Epithelial cell of proximal tubule (primary cell): Measurements from ENCODE around the gene ARFRP1. TPM values are rescaled to one million over a fixed set of nuclear protein-coding genes. Genes with fewer than 3 reads are reported as not detected.
"Not testable (repeated sequence)": the region's sequence is repeated elsewhere in the genome, so short reads cannot be mapped to it uniquely, and the experiment has no call there.

ENCODE experiments used
- DNase-seq: peaks from one replicate; pipeline ENCODE4 v3.0.0-alpha.2; 2011; ENCODE audit warnings: low read depth
- H3K4me3 ChIP-seq: 2 replicates; pipeline ENCODE4 v1.5.1; 2011; ENCODE audit warnings: low read depth, mild to moderate bottlenecking, low read length
- total RNA-seq: library from RNA; depleted of rRNA; stranded (reverse); fragments of >200 nt; gene quantifications from 2 replicates; pipeline ENCODE4 v1.2.3, GENCODE V29; 2015
- TF ChIP-seq, protein P1 (sequence below): conservative IDR thresholded peaks from 2 replicates; pipeline ENCODE4 v1.5.1; 2012; ENCODE audit warnings: low read depth, mild to moderate bottlenecking, low read length

The ARFRP1 gene
- total RNA-seq, 1 donor from 2014 or later: 49.0 TPM

DNA sequence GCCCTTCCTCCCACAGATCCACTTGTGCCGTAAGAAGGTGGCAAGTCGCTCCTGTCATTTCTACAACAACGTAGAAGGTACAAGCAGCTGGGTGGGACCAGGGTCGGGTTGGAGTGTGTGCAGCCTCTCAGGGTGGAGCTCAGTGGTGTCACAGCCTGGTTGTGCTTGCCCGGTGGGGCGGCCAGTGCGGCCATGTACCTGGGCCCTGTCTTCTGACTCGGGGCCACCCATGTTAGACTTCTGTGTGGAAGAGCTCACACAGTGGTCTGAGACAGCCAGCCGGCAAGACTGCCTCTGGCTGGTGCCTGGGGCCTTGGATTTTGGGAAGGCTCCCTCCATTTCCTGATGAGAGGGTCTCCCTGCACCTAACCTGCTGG lies 45.0 kb downstream of the ARFRP1 start:
- H3K4me3 ChIP-seq: no peak overlapping the region
- TF ChIP-seq, protein P1, sequence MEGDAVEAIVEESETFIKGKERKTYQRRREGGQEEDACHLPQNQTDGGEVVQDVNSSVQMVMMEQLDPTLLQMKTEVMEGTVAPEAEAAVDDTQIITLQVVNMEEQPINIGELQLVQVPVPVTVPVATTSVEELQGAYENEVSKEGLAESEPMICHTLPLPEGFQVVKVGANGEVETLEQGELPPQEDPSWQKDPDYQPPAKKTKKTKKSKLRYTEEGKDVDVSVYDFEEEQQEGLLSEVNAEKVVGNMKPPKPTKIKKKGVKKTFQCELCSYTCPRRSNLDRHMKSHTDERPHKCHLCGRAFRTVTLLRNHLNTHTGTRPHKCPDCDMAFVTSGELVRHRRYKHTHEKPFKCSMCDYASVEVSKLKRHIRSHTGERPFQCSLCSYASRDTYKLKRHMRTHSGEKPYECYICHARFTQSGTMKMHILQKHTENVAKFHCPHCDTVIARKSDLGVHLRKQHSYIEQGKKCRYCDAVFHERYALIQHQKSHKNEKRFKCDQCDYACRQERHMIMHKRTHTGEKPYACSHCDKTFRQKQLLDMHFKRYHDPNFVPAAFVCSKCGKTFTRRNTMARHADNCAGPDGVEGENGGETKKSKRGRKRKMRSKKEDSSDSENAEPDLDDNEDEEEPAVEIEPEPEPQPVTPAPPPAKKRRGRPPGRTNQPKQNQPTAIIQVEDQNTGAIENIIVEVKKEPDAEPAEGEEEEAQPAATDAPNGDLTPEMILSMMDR: no peak
- DNase-seq: no peak

DNA sequence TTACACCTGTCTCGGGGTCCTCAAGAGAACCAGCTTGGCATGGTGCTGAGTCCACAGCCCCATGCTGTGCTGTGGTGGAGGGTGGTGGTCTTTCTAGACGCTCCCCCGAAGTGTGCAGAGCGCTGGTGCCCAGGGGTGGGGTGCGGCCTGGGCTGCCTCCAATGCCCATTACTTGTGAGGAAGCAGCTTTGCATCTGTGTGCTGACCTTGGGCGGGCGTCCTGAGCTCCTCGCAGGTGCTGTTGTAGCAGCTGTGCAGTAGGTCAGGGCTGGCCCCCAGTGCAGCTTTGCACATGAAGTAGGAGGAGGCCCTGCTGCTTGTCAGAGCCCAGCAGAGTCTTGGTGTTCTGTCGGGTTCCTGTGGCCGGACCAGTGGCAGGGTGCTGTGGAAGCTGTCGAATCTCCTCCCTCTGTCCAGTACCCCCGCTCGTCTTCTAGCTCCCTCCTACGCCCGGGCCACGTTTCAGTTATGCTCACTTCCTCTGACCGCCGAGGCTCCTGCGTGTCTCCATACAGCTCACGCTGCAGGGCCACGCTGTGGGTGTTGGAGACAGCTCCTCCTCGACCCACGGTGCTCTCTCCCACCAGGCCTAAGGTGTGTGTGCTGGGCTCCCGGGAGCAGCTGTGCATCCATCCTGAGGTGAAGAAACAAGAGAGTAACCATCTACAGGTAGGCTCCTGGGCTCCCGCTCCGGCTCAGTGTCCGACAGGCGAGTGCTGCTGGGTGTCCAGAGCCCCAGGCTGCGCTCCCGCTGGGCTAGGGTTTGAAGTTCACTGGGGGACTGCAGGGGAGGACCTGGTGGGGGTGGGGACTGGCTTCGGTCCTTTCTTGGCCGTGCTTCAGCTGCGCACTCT lies 45.6 kb downstream of the ARFRP1 start:
- H3K4me3 ChIP-seq: no peak overlapping the region
- TF ChIP-seq, protein P1: no peak
- no peak for DNase-seq

DNA sequence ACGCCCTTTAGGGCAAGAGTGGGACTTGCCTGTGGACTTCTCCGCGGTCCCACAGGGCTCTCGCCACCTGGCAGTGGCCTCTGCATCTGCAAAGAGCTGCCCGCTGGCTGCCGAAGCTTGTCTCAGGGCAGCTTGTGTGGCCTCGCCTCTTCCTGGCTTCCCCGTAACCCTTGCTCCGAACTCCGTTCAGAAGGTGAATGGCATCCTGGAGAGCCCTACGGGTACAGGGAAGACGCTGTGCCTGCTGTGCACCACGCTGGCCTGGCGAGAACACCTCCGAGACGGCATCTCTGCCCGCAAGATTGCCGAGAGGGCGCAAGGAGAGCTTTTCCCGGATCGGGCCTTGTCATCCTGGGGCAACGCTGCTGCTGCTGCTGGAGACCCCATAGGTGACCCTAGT lies 46.7 kb downstream of the ARFRP1 start:
- H3K4me3 ChIP-seq: no peak overlapping the region
- TF ChIP-seq, protein P1: no peak
- DNase-seq: no peak

DNA sequence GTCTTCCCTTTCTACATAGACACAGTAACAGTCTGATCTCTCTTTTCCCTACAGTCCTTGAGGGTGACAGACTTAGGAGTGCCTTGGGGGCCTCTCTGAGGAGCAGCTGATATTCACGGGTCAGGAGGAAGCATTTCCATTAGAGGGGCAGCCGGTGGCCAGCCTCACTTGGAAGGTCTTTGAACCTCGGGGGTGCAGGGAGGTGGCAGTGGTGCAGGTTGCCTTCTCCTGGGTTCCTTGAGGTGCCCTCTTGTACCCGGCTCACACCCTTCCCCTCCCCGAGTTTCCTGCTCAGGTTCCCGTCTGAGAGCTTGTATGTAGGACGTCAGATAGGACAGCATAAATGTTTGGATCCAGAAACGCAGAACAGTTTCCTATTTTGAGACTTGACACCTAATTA lies 47.2 kb downstream of the ARFRP1 start:
- TF ChIP-seq, protein P1: no peak
- H3K4me3 ChIP-seq: no peak overlapping the region

DNA sequence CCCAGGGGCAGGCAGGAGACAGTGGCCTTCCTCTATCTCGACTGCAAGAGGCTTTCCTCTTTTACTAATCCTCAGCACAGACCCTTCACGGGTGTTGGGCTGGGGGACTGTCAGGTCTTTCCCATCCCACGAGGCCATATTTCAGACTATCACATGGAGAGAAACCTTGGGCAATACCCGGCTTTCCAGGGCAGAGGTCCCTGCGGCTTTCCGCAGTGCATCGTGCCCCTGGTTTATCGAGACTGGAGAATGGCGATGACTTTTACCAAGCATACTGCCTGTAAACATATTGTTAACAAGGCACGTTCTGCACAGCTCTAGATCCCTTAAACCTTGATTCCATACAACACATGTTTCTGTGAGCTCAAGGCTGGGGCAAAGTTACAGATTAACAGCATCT lies 47.6 kb downstream of the ARFRP1 start:
- not testable (repeated sequence) for DNase-seq, H3K4me3 ChIP-seq

More for the DNA sequence above, 47.2 kb downstream of the ARFRP1 start:
- DNase-seq: no peak

DNA sequence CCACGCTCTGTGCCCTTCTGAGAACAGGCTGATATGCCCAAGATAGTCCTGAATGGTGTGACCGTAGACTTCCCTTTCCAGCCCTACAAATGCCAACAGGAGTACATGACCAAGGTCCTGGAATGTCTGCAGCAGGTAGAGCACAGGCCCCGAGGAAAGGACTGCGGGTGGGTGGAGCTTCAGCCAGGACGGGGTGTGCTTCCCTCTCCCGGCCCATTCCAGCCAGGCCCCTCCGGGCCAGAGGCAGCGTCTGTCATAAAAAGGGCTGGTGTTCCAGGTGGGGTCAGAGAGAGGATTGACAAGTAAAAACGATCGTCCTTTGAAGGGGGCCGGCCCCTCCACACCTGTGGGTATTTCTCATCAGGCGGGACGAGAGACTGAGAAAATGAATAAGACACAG lies 48.4 kb downstream of the ARFRP1 start:
- DNase-seq: no peak
- TF ChIP-seq, protein P1: no peak
- peak overlapping the region; percentile 75 for H3K4me3 ChIP-seq

DNA sequence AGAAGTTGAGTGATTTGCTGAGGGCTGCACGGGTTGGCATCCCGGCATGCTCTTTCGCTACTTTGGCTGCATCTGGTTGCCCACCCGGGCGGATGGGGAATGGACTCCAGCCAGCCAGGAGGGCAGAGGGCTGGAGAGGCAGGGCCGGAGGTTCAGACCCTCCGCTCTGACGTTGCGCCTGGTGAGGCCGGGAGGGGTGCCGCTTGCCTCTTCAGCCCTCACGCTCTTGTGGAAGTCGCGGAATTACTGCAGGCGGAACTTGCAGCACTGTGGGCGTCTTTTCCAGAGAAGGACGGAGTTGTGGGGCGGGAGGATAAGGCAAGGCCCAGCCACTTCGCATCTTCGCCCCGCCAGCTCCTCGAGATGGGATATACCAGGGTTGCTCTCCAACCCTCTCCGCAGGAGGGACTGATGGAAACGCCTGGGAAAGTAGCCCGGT lies 49.0 kb downstream of the ARFRP1 start:
- no peak for DNase-seq
- TF ChIP-seq, protein P1: no peak

More for the DNA sequence above, 49.0 kb downstream of the ARFRP1 start:
- peak overlapping the region; percentile 75 for H3K4me3 ChIP-seq
